ENCODE measurements around the gene CRKL. TPM values are rescaled to one million over a fixed set of nuclear protein-coding genes. Genes with fewer than 3 reads are reported as not detected.

The CRKL gene
- total RNA-seq, 1 donor from 2014 or later: 102 TPM

GRCh38 chr22:20957102-20957682 lies 40.0 kb downstream of the CRKL start:
- Mint-ChIP-seq H3K27ac (ENCODE audit: unreplicated experiment) (no peak overlapping the region), H3K27me3 (ENCODE audit: low read depth) (peaks cover 41% of the 10 kb centered on the region), H3K4me3 (peak overlapping the region; percentile 81), H3K9me3 (no peaks in the 10 kb centered on the region), H3K36me3 (ENCODE audit: low read depth) (peaks cover 6% of the 10 kb centered on the region), H3K4me1 (peaks cover 10% of the 10 kb centered on the region)
- no peak for DNase-seq (ENCODE audit: low read depth, low spot score)
- TF ChIP-seq CTCF (conservative IDR thresholded peaks at IDR 0.05): no peak

DNA sequence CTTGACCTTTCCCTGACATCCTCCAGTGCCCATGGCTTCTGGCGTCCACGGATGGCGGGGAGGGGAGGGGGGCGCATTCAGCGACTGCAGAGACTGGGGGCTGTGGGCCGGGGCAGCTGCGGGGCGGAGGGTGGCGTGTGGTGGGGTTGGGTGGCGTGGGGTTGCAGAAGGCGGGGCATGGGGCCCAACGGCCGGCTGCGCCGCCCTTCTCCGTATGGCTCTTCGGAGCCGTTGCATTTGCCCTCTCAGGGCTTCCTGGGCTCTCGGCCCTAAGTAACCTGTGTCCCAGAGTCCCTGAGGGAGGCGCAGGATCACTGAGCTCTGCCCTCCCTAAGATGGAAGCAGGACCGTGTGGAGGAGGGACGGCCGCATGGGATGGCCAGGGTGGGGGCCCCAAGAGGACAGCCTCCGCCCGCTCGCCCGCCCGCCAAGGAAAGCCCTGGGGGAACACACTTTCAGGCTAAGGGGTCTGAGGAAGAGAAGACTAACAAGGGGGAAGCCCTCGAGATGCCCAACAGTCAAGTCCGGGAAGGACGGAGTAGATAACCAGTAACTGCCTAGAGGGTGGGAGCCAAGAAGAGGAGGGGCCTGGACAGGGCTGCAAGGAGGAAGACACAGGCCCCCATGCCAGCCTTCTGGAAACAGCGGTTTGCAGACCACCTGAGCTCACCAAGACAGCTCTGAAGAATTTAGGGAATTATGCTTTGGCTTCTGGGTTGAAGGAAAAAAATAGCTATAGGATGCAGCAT lies 40.6 kb downstream of the CRKL start:
- no peak for DNase-seq (ENCODE audit: low read depth, low spot score)
- Mint-ChIP-seq H3K4me1 (peaks cover 11% of the 10 kb centered on the region), H3K4me3 (peak overlapping the region; percentile 71), H3K27ac (ENCODE audit: unreplicated experiment) (no peak overlapping the region), H3K9me3 (no peaks in the 10 kb centered on the region), H3K27me3 (ENCODE audit: low read depth) (peaks cover 41% of the 10 kb centered on the region), H3K36me3 (ENCODE audit: low read depth) (peaks cover 6% of the 10 kb centered on the region)
- no peak for TF ChIP-seq CTCF (conservative IDR thresholded peaks at IDR 0.05)

DNA sequence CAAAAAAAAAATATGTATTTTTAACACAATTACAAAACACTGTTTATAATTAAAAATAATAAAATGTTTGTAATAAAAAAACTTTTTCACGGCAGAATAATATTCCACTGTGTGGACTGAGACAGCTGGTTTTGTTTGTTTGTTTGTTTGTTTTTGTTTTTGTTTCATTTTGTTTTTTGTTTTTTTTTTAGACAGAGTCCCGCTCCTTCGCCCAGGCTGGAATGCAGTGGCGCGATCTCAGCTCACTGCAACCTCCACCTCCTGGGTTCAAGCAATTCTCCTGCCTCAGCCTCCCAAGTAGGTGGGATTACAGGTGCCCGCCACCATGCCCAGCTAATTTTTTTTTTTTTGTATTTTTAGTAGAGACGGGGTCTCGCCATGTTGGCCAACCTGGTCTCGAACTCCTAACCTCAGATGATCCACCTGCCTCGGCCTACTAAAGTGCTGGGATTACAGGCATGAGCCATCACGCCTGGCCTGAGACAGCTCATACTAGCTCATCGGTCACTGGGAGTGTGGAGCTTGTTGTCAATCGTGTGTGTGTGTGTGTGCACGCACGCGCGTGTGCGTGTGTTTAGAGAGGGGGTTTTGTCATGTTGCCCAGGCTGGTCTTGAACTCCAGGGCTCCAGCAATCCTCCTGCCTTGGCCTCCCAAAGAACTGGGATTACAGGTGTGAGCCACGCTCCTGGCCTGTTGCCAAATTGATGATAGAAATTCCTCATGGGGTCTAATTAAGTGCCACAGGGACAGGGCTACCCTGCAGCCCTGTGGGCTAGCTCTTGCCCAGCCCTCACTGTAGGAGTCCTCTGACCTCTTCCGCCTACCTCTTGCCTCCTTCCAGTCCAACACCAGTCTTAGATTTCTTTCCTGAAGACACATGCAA lies 42.6 kb downstream of the CRKL start:
- no peaks in the 10 kb centered on the region for H3K9me3 Mint-ChIP-seq
- no peak for DNase-seq (ENCODE audit: low read depth, low spot score)
- peaks cover 27% of the 10 kb centered on the region for H3K4me1 Mint-ChIP-seq
- no peaks in the 10 kb centered on the region for H3K36me3 Mint-ChIP-seq (ENCODE audit: low read depth)
- peak overlapping the region; percentile 47 for H3K4me3 Mint-ChIP-seq
- peaks cover 60% of the 10 kb centered on the region for H3K27me3 Mint-ChIP-seq (ENCODE audit: low read depth)
- no peak for TF ChIP-seq CTCF (conservative IDR thresholded peaks at IDR 0.05)
- H3K27ac Mint-ChIP-seq (ENCODE audit: unreplicated experiment): no peak overlapping the region

- Mint-ChIP-seq H3K9me3 (no peaks in the 10 kb centered on the region), H3K27me3 (ENCODE audit: low read depth) (peaks cover 64% of the 10 kb centered on the region), H3K4me3 (peak overlapping the region; percentile 47), H3K36me3 (ENCODE audit: low read depth) (no peaks in the 10 kb centered on the region), H3K27ac (ENCODE audit: unreplicated experiment) (no peak overlapping the region), H3K4me1 (peaks cover 27% of the 10 kb centered on the region)
- no peak for TF ChIP-seq CTCF (conservative IDR thresholded peaks at IDR 0.05)
- no peak for DNase-seq (ENCODE audit: low read depth, low spot score)
Measured at GRCh38 chr22:20960609-20961008, 43.4 kb downstream of the CRKL start.

- H3K4me3 Mint-ChIP-seq: no peak overlapping the region
- no peak for TF ChIP-seq CTCF (conservative IDR thresholded peaks at IDR 0.05)
- no peaks in the 10 kb centered on the region for H3K36me3 Mint-ChIP-seq (ENCODE audit: low read depth)
- peaks cover 58% of the 10 kb centered on the region for H3K27me3 Mint-ChIP-seq (ENCODE audit: low read depth)
- peaks cover 27% of the 10 kb centered on the region for H3K4me1 Mint-ChIP-seq
- H3K9me3 Mint-ChIP-seq: no peaks in the 10 kb centered on the region
- DNase-seq (ENCODE audit: low read depth, low spot score): no peak
- H3K27ac Mint-ChIP-seq (ENCODE audit: unreplicated experiment): no peak overlapping the region
Measured at GRCh38 chr22:20962491-20962945, 45.3 kb downstream of the CRKL start.
